Measurements from ENCODE around the gene TSFM.

TSFM gene

DNA sequence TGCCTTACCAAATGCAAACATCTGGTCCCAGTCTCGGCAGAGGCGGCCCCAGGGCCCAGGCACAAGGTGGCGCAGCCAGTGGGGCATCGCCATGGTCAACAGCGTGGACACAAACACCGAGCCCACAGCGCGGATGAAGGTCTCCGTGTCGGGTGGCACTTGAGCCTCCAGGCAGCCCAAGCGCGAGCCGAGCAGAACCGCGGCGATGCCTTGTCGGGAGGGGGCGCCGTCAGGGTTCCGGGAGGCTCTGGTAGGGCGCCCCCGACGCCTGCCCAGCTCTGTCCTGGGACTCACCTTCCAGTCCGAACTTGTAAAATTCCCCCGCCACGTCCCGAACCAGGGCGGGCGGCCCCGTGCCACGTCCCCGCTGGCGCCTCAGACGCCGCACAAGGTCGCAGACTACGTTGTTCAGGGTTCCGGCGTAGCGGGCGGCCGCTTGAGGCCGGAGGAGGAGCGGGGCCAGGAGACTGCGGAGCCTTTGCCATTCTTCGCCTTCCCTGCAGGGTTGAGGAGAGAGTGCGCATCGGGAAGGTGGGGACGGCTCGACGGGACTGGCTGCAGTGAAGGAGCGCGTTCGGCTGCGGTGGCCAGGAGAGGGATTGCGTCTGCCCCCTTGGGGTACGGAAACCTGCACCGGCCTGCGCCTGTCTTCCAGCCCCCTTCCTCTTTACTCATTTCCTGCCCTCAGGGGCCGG lies 17.4 kb upstream of the TSFM start:
- H3K79me2 ChIP-seq (ENCODE audit: insufficient read depth, low read depth) = no peaks in the 10 kb centered on the region
- H3K27ac ChIP-seq = 0 out of 2 replicates have a peak overlapping the region, but pooled peaks have one; percentile 4
- H3K4me3 ChIP-seq (IDR thresholded peaks at IDR 0.05; ENCODE audit: insufficient read depth, low read depth, low read length) = no peak overlapping the region
- H3K27me3 ChIP-seq (ENCODE audit: insufficient read depth, low read depth) = peaks cover 18% of the 10 kb centered on the region
- peak overlapping the region; percentile 83 for H2AFZ ChIP-seq (ENCODE audit: low read depth)
- H3K4me1 ChIP-seq (ENCODE audit: low read depth, poor library complexity, severe bottlenecking) = peaks cover 6% of the 10 kb centered on the region
- no peaks in the 10 kb centered on the region for H4K20me1 ChIP-seq (ENCODE audit: insufficient read depth)
- peak overlapping the region; percentile 73 for H3K4me2 ChIP-seq
- H3K9ac ChIP-seq = peak overlapping the region; percentile 55
- H3K36me3 ChIP-seq (ENCODE audit: insufficient read depth) = no peaks in the 10 kb centered on the region
- TF ChIP-seq, protein P1, sequence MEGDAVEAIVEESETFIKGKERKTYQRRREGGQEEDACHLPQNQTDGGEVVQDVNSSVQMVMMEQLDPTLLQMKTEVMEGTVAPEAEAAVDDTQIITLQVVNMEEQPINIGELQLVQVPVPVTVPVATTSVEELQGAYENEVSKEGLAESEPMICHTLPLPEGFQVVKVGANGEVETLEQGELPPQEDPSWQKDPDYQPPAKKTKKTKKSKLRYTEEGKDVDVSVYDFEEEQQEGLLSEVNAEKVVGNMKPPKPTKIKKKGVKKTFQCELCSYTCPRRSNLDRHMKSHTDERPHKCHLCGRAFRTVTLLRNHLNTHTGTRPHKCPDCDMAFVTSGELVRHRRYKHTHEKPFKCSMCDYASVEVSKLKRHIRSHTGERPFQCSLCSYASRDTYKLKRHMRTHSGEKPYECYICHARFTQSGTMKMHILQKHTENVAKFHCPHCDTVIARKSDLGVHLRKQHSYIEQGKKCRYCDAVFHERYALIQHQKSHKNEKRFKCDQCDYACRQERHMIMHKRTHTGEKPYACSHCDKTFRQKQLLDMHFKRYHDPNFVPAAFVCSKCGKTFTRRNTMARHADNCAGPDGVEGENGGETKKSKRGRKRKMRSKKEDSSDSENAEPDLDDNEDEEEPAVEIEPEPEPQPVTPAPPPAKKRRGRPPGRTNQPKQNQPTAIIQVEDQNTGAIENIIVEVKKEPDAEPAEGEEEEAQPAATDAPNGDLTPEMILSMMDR (conservative IDR thresholded peaks at IDR 0.05; ENCODE audit: low read depth, low read length) = peak; percentile 59

DNA sequence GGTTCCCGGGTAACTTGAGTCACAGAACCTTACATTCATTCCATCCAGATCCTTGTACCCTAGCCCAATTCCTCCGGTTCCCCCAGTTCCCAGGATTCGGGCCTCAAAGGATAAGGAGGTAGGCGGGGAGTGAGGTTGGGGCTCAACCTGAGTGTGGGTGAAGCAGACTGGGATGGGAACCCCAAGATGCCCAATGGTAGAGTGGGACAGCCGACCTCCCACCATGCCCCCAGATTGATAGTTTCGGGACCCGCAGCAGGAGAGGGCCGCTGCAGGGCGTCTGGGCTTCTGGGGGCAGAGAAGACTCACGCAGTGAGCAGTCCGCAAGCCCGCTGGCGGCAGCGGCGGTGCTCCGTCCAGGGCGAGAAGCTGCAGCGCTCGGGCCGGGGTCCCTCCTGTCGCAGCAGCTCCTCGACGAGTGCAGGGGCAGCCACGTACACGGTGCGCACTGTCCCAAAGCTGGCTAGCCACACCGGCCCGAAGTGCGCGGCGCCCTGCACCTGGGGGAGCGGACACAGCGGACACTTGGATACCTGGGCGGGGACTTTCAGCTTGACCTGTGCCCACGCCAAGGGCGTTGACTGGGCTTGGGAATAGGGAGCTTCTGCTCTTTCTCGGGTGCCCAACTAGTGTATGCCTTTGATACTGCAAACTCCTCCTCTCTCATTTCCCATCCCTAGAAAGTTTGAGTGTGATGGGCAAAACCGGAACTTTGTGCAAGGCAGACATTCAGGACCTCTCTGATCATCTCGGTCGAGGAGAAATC lies 16.7 kb upstream of the TSFM start:
- no peak overlapping the region for H3K4me3 ChIP-seq (IDR thresholded peaks at IDR 0.05; ENCODE audit: insufficient read depth, low read depth, low read length)
- TF ChIP-seq, protein P1 (conservative IDR thresholded peaks at IDR 0.05; ENCODE audit: low read depth, low read length) = no peak
- H3K36me3 ChIP-seq (ENCODE audit: insufficient read depth) = no peaks in the 10 kb centered on the region; the same call in 1 of the 2 replicates
- H3K27me3 ChIP-seq (ENCODE audit: insufficient read depth, low read depth) = peaks cover 18% of the 10 kb centered on the region
- peaks cover 13% of the 10 kb centered on the region for H3K4me1 ChIP-seq (ENCODE audit: low read depth, poor library complexity, severe bottlenecking)
- H3K79me2 ChIP-seq (ENCODE audit: insufficient read depth, low read depth) = peaks cover 6% of the 10 kb centered on the region; the same call in 1 of the 2 replicates
- peak overlapping the region; percentile 83 for H2AFZ ChIP-seq (ENCODE audit: low read depth)
- peak overlapping the region; percentile 73 for H3K4me2 ChIP-seq
- no peaks in the 10 kb centered on the region for H4K20me1 ChIP-seq (ENCODE audit: insufficient read depth)
- no peak overlapping the region for H3K27ac ChIP-seq
- peak overlapping the region; percentile 55; the same call in 1 of the 2 replicates for H3K9ac ChIP-seq

DNA sequence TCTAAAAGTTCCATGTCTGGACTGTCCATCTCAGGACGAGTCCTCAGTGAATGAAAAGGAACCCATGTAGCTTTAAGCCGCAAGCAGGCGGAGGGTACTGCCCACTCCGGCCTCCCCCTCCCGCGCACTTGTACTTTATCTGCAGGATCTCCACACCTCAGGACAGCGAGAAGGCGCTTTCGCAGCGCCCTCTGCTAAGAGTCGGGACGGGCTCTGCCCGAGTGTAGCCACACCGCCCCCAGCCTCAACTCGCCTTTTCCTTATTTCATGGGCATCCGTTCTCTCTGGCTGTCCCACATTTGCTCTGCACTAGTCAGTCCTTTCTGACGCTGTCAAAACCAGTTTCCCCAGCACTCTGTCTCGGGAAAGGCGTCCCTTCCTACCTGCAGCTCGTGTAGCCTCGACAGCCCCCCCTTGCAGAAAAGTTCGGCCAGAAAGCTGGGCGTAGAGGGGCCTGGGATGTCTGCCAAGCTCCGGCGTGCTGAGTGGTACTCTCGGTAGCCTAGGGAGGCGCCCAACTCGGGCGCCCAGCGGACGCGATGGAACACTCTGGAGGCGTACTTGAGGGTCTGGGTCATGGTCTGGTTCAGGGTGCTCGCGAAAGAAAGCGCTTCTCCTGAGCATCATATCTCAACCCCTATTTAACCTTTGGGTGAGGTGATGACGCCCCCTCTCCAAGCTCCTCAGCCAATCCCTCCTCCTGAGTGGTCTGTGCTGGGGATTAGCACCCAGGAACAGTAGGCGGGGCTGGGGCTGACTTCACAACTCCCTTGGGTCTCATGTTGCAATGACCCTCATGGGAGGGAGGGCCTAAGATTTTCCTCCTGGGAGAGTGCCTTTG lies 15.9 kb upstream of the TSFM start, which contains the start of gene CYP27B1:
TSS of gene CYP27B1 (minus strand) at position 615 of the 841 bp plus-strand sequence. CDS start at position 578, 37 bp downstream.
- H4K20me1 ChIP-seq (ENCODE audit: insufficient read depth) = no peaks in the 10 kb centered on the region
- H3K27me3 ChIP-seq (ENCODE audit: insufficient read depth, low read depth) = peaks cover 18% of the 10 kb centered on the region
- H3K4me2 ChIP-seq = no peak within 1 kb of the TSS; the same call in 1 of the 2 replicates
- peaks cover 18% of the 10 kb centered on the region for H3K4me1 ChIP-seq (ENCODE audit: low read depth, poor library complexity, severe bottlenecking)
- TF ChIP-seq, protein P1 (conservative IDR thresholded peaks at IDR 0.05; ENCODE audit: low read depth, low read length) = no peak
- H3K4me3 ChIP-seq (IDR thresholded peaks at IDR 0.05; ENCODE audit: insufficient read depth, low read depth, low read length) = no peak within 1 kb of the TSS
- H3K79me2 ChIP-seq (ENCODE audit: insufficient read depth, low read depth) = peaks cover 9% of the 10 kb centered on the region; the same call in 1 of the 2 replicates
- H3K27ac ChIP-seq = no peak within 1 kb of the TSS
- H2AFZ ChIP-seq (ENCODE audit: low read depth) = no peak within 1 kb of the TSS
- H3K9ac ChIP-seq = no peak within 1 kb of the TSS
- H3K36me3 ChIP-seq (ENCODE audit: insufficient read depth) = no peaks in the 10 kb centered on the region; the same call in 1 of the 2 replicates

GRCh38 chr12:57767305-57767698 lies 15.3 kb upstream of the TSFM start:
- Histone ChIP-seq H3K4me1 (ENCODE audit: low read depth, poor library complexity, severe bottlenecking) (peaks cover 18% of the 10 kb centered on the region), H3K27me3 (ENCODE audit: insufficient read depth, low read depth) (peaks cover 18% of the 10 kb centered on the region), H3K79me2 (ENCODE audit: insufficient read depth, low read depth) (peaks cover 9% of the 10 kb centered on the region; the same call in 1 of the 2 replicates), H3K4me3 (IDR thresholded peaks at IDR 0.05; ENCODE audit: insufficient read depth, low read depth, low read length) (no peak overlapping the region), H3K4me2 (no peak overlapping the region), H3K9ac (no peak overlapping the region), H3K36me3 (ENCODE audit: insufficient read depth) (no peaks in the 10 kb centered on the region; the same call in 1 of the 2 replicates), H2AFZ (ENCODE audit: low read depth) (no peak overlapping the region), H4K20me1 (ENCODE audit: insufficient read depth) (no peaks in the 10 kb centered on the region), H3K27ac (no peak overlapping the region)
- TF ChIP-seq, protein P1 (conservative IDR thresholded peaks at IDR 0.05; ENCODE audit: low read depth, low read length) = no peak
